Measurements from ENCODE around the gene CUL5. TPM values are rescaled to one million over a fixed set of nuclear protein-coding genes. Genes with fewer than 3 reads are reported as not detected.

CUL5 gene
- polyA plus RNA-seq, 1 donor from 2014 or later: 40.2 TPM

GRCh38 chr11:108154591-108154990 lies 145.9 kb downstream of the CUL5 start:
- H3K27ac ChIP-seq (ENCODE audit: low read length): no peak overlapping the region
- peaks cover 4% of the 10 kb centered on the region for H3K36me3 ChIP-seq (ENCODE audit: insufficient read depth, low read length)
- H3K4me2 ChIP-seq (ENCODE audit: low read length): no peak overlapping the region
- H3K27me3 ChIP-seq (ENCODE audit: insufficient read depth, low read depth, low read length): no peaks in the 10 kb centered on the region
- H4K20me1 ChIP-seq (ENCODE audit: insufficient read depth): no peaks in the 10 kb centered on the region
- no peak for TF ChIP-seq MXI1 (conservative IDR thresholded peaks at IDR 0.05; ENCODE audit: poor library complexity, severe bottlenecking)
- no peak for TF ChIP-seq EP300 (conservative IDR thresholded peaks at IDR 0.05; ENCODE audit: poor library complexity, severe bottlenecking)
- TF ChIP-seq RAD21 (conservative IDR thresholded peaks at IDR 0.05): no peak
- no peak for TF ChIP-seq SMC3 (conservative IDR thresholded peaks at IDR 0.05; ENCODE audit: poor library complexity)
- no peak for TF ChIP-seq POLR2AphosphoS5 (IDR thresholded peaks at IDR 0.05)
- no peak for TF ChIP-seq REST (IDR thresholded peaks at IDR 0.05; ENCODE audit: borderline replicate concordance)
- no peak for TF ChIP-seq CTCF (IDR thresholded peaks at IDR 0.05; ENCODE audit: poor library complexity, severe bottlenecking)
- H3K9me2 ChIP-seq (ENCODE audit: insufficient read depth, low read length): no peaks in the 10 kb centered on the region
- no peaks in the 10 kb centered on the region for H3F3A ChIP-seq (ENCODE audit: insufficient read depth, low read length, poor library complexity, severe bottlenecking)
- H3K79me2 ChIP-seq (replicated peaks; ENCODE audit: insufficient read depth, low read length): no peaks in the 10 kb centered on the region
- H3K9me3 ChIP-seq (ENCODE audit: low read length): no peaks in the 10 kb centered on the region
- no peak overlapping the region for H2AFZ ChIP-seq (ENCODE audit: low read depth, low read length)
- H3K4me3 ChIP-seq (ENCODE audit: low read length): no peak overlapping the region
- no peak overlapping the region for H3K9ac ChIP-seq (ENCODE audit: low read length)

Small RNA genes within 50 kb of the gene (small RNA-seq; reads per million reads assigned to genes)
- gene RF00019: 0 to 1.2 (median 0) reads per million in 3 experiments

Other genes starting within 250 kb of the CUL5 start
- 0.59 and 0.60 TPM in 2 replicates for gene SLC35F2, start 150.1 kb upstream of the CUL5 start, polyA plus RNA-seq
- 1.9 and 3.1 TPM in 2 replicates for gene RAB39A, start 80.5 kb upstream of the CUL5 start, polyA plus RNA-seq
- 89.0 and 96.9 TPM in 2 replicates for gene ACAT1, start 112.7 kb downstream of the CUL5 start, polyA plus RNA-seq
- 9.9 and 10.8 TPM in 2 replicates for gene NPAT, start 213.7 kb downstream of the CUL5 start, polyA plus RNA-seq
- gene ATM, start 214.2 kb downstream of the CUL5 start, polyA plus RNA-seq: 74.6 and 80.0 TPM in 2 replicates